Panc1 (cell line): ENCODE measurements around the gene RNF144A. TPM values are rescaled to one million over a fixed set of nuclear protein-coding genes. Genes with fewer than 3 reads are reported as not detected.

Experiments used
- ATAC-seq: fragments of 200-7000 bp; cut with Tn5 transposase; 2 replicates; pipeline ENCODE4 v1.9.1; 2020; ENCODE audit warnings: mild to moderate bottlenecking, moderate library complexity
- BruUV-seq: library from RNA; stranded (reverse); fragments of 400-500 nt; replicated peaks from 2 replicates; lab custom pipeline; 2021; lab: Mats Ljungman, UMichigan
- CTCF ChIA-PET: fragments of 300-600 bp; sonication (Branson Sonifier 250); formaldehyde crosslinking; loops from one replicate; lab custom pipeline; 2022; ENCODE audit warnings: antibody characterized with exemption; lab: Charles Lee
- POLR2A ChIA-PET: fragments of 300-600 bp; sonication (Branson Sonifier 250); formaldehyde crosslinking; loops from one replicate; lab custom pipeline; 2022; ENCODE audit warnings: antibody characterized with exemption; lab: Charles Lee
- DNase-seq: peaks from one replicate; pipeline ENCODE4 v3.0.0-alpha.2; 2010; ENCODE audit warnings: low read depth, low spot score
- H3K27ac ChIP-seq: 2 replicates; pipeline ENCODE4 v1.5.1; 2011; ENCODE audit warnings: mild to moderate bottlenecking, low read length, inconsistent platforms
- H3K27me3 ChIP-seq: fragments of 200-500 bp; sonication (Bioruptor generic); 2 replicates; pipeline ENCODE4 v1.6.0; 2014; ENCODE audit warnings: low read length, inconsistent platforms; ENCODE audit not compliant: control insufficient read depth, insufficient read depth
- H3K36me3 ChIP-seq: fragments of 200-500 bp; sonication (Bioruptor generic); 2 replicates; pipeline ENCODE4 v1.5.1; 2014; ENCODE audit warnings: inconsistent platforms, mild to moderate bottlenecking, low read length, moderate library complexity; ENCODE audit not compliant: control insufficient read depth, insufficient read depth
- H3K4me1 ChIP-seq: 2 replicates; pipeline ENCODE4 v1.5.1; 2011; ENCODE audit warnings: inconsistent platforms, mild to moderate bottlenecking, low read length, moderate library complexity; ENCODE audit not compliant: control insufficient read depth, insufficient read depth
- H3K4me3 ChIP-seq, 2 experiments: 2 replicates each; pipeline ENCODE4 v1.5.1; 2011 to 2012; ENCODE audit warnings: low read depth in 2 of 2, low read length in 2 of 2, mild to moderate bottlenecking in 2 of 2, inconsistent platforms in 1 of 2, moderate library complexity in 1 of 2
- H3K9me3 ChIP-seq: fragments of 200-500 bp; sonication (Bioruptor generic); 2 replicates; pipeline ENCODE4 v1.5.1; 2014; ENCODE audit warnings: low read depth, mild to moderate bottlenecking, inconsistent platforms, low read length, moderate library complexity; ENCODE audit not compliant: control insufficient read depth, insufficient read depth
- POLR2AphosphoS5 ChIP-seq: IDR thresholded peaks from 2 replicates; pipeline ENCODE4 v1.6.1; 2012; ENCODE audit warnings: mild to moderate bottlenecking, low read depth, low read length, moderate library complexity
- SIN3A ChIP-seq: IDR thresholded peaks from 2 replicates; pipeline ENCODE4 v1.6.1; 2012; ENCODE audit warnings: low read depth, mild to moderate bottlenecking, low read length, moderate library complexity, borderline replicate concordance; ENCODE audit not compliant: insufficient read depth
- TCF7L2 ChIP-seq: IDR thresholded peaks from 2 replicates; pipeline ENCODE4 v1.6.1; 2011; ENCODE audit warnings: mild to moderate bottlenecking, low read depth, low read length, inconsistent platforms
- in situ Hi-C: cut with HindIII; loops from 2 replicates; pipeline ENCODE4 v1.10.0; 2016; ENCODE audit warnings: low sequenced_read_pairs, low pct_unique_long_range_greater_than_20kb
- intact Hi-C: fragments of 100-400 bp; cut with micrococcal nuclease; formaldehyde crosslinking; loops from one replicate; pipeline ENCODE4 v1.10.0; 2022; ENCODE audit not compliant: unreplicated experiment
- total RNA-seq: library from RNA; stranded (reverse); gene quantifications from one replicate; pipeline ENCODE4 v1.2.1, GENCODE V29; 2021; ENCODE audit not compliant: unreplicated experiment
- TF ChIP-seq, protein P1 (sequence below), 2 experiments: IDR thresholded peaks; 2 replicates each; pipeline ENCODE4 v1.6.1; 2011 to 2012; ENCODE audit warnings: low read depth in 2 of 2, control low read depth in 1 of 2, low read length in 1 of 2, mild to moderate bottlenecking in 1 of 2, moderate library complexity in 1 of 2; ENCODE audit not compliant: insufficient read depth in 1 of 2
- TF ChIP-seq, protein P2 (sequence below): fragments of 450-650 bp; IDR thresholded peaks from 2 replicates; pipeline ENCODE4 v1.5.1; 2017; ENCODE audit warnings: mild to moderate bottlenecking

RNF144A gene
- total RNA-seq, 1 experiment from 2014 or later: 5.4 TPM

DNA sequence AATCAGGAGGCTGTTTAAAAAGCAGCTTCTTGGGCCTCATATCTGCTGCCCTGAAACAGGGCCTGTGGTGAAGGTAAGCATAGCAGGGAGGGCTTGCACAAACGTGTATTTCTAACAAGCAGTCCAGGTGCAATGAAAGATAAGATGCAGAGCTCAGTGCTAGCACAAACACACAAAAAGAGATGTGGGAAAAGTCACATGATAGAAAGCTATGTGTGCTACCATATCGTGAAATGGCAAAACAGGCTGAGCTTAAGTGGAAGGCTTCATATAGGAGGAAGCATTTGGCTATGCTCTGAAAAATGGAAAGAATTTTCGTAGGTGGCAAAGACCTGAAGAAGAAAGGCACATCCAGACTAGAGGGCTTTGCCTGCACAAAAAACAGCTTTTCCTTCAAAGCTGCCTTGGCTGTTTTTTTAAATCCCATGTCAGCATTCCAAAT, 29.4 kb upstream of the RNF144A start:
- intact Hi-C loops: no loop called here
- no peak overlapping the region for H3K4me3 ChIP-seq
- ChIA-PET CTCF (no interaction called here), POLR2A (no interaction called here)
- no peaks in the 10 kb centered on the region for H3K9me3 ChIP-seq
- in situ Hi-C loops: no loop called here
- H3K4me1 ChIP-seq: no peaks in the 10 kb centered on the region
- H3K27me3 ChIP-seq: no peaks in the 10 kb centered on the region
- no peaks in the 10 kb centered on the region for H3K36me3 ChIP-seq
- H3K27ac ChIP-seq: no peak overlapping the region
- BruUV-seq: no TSS peak
- TF ChIP-seq, protein P1, sequence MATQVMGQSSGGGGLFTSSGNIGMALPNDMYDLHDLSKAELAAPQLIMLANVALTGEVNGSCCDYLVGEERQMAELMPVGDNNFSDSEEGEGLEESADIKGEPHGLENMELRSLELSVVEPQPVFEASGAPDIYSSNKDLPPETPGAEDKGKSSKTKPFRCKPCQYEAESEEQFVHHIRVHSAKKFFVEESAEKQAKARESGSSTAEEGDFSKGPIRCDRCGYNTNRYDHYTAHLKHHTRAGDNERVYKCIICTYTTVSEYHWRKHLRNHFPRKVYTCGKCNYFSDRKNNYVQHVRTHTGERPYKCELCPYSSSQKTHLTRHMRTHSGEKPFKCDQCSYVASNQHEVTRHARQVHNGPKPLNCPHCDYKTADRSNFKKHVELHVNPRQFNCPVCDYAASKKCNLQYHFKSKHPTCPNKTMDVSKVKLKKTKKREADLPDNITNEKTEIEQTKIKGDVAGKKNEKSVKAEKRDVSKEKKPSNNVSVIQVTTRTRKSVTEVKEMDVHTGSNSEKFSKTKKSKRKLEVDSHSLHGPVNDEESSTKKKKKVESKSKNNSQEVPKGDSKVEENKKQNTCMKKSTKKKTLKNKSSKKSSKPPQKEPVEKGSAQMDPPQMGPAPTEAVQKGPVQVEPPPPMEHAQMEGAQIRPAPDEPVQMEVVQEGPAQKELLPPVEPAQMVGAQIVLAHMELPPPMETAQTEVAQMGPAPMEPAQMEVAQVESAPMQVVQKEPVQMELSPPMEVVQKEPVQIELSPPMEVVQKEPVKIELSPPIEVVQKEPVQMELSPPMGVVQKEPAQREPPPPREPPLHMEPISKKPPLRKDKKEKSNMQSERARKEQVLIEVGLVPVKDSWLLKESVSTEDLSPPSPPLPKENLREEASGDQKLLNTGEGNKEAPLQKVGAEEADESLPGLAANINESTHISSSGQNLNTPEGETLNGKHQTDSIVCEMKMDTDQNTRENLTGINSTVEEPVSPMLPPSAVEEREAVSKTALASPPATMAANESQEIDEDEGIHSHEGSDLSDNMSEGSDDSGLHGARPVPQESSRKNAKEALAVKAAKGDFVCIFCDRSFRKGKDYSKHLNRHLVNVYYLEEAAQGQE (IDR thresholded peaks at IDR 0.05; ENCODE audit: insufficient read depth in 1 of 2, low read depth in 2 of 2, low read length in 1 of 2): no peak
- no peak for TF ChIP-seq POLR2AphosphoS5
- no peak for TF ChIP-seq SIN3A
- DNase-seq (no peak), ATAC-seq (no peak)

DNA sequence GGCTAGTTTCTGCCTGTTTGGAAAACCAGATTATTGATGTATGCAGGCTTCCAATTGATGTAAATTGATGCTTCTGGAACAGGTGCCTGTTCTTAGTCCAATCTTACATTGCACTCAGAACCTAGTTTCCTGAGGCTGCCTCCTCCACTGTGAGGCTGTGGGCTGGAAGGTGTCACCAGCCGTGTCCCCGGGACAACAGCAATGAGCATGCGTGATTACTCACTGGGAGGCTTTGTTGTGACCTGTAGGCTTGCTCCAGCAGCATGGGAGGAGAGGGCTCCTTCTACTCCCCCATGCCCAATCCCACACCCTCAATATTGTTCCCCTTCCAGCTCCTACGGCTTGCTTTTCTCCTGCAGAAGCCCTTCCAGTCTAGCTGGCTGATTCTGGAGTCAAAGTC, 28.5 kb upstream of the RNF144A start:
- no TSS peak for BruUV-seq
- CTCF ChIA-PET: no interaction called here

More for the DNA sequence above, 28.5 kb upstream of the RNF144A start:
- in situ Hi-C loops: no loop called here
- no peak for DNase-seq
- H3K4me3 ChIP-seq: no peak overlapping the region
- H3K27me3 ChIP-seq: no peaks in the 10 kb centered on the region
- no peak overlapping the region for H3K27ac ChIP-seq
- H3K9me3 ChIP-seq: no peaks in the 10 kb centered on the region
- intact Hi-C loops: no loop called here
- ATAC-seq: no peak
- no peaks in the 10 kb centered on the region for H3K4me1 ChIP-seq
- POLR2A ChIA-PET: no interaction called here
- TF ChIP-seq, protein P2, sequence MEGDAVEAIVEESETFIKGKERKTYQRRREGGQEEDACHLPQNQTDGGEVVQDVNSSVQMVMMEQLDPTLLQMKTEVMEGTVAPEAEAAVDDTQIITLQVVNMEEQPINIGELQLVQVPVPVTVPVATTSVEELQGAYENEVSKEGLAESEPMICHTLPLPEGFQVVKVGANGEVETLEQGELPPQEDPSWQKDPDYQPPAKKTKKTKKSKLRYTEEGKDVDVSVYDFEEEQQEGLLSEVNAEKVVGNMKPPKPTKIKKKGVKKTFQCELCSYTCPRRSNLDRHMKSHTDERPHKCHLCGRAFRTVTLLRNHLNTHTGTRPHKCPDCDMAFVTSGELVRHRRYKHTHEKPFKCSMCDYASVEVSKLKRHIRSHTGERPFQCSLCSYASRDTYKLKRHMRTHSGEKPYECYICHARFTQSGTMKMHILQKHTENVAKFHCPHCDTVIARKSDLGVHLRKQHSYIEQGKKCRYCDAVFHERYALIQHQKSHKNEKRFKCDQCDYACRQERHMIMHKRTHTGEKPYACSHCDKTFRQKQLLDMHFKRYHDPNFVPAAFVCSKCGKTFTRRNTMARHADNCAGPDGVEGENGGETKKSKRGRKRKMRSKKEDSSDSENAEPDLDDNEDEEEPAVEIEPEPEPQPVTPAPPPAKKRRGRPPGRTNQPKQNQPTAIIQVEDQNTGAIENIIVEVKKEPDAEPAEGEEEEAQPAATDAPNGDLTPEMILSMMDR: no peak
- TF ChIP-seq TCF7L2 (no peak), POLR2AphosphoS5 (no peak), SIN3A (no peak)
- TF ChIP-seq, protein P1 (IDR thresholded peaks at IDR 0.05; ENCODE audit: insufficient read depth in 1 of 2, low read depth in 2 of 2, low read length in 1 of 2): no peak
- no peaks in the 10 kb centered on the region for H3K36me3 ChIP-seq
